Muscle layer of colon (tissue), 2 donors: ENCODE measurements around the gene TMEM272.

ENCODE experiments used
- H3K27ac ChIP-seq: one replicate; pipeline ENCODE4 v1.7.0; 2013; ENCODE audit warnings: low read depth, mild to moderate bottlenecking, low read length, moderate library complexity
- H3K27me3 ChIP-seq, 2 donors: one replicate each; pipeline ENCODE4 v1.7.0; 2013; ENCODE audit warnings: low read length in 2 of 2, mild to moderate bottlenecking in 2 of 2; ENCODE audit not compliant: insufficient read depth in 2 of 2, control insufficient read depth in 1 of 2
- H3K36me3 ChIP-seq: one replicate; pipeline ENCODE4 v1.7.0; 2013; ENCODE audit warnings: mild to moderate bottlenecking, low read length; ENCODE audit not compliant: insufficient read depth
- H3K4me1 ChIP-seq: one replicate; pipeline ENCODE4 v1.7.0; 2013; ENCODE audit warnings: mild to moderate bottlenecking, low read length; ENCODE audit not compliant: insufficient read depth
- H3K4me3 ChIP-seq, 2 donors: one replicate each; pipeline ENCODE4 v1.7.0; 2013; ENCODE audit warnings: low read length in 2 of 2, low read depth in 1 of 2, mild to moderate bottlenecking in 1 of 2, moderate library complexity in 1 of 2
- H3K9ac ChIP-seq: one replicate; pipeline ENCODE4 v1.7.0; 2013; ENCODE audit warnings: low read length
- H3K9me3 ChIP-seq: one replicate; pipeline ENCODE4 v1.7.0; 2013; ENCODE audit warnings: mild to moderate bottlenecking, low read length
- donor health status: abdominal sarcoma.
- donor health status: Adenocarcinoma of cecum.

Gene TMEM272

GRCh38 chr13:51849145-51850101, 4.4 kb upstream of the TMEM272 start:
- Histone ChIP-seq H3K27me3 (no peaks in the 10 kb centered on the region), H3K4me3 (no peak overlapping the region), H3K4me1 (no peaks in the 10 kb centered on the region), H3K9ac (no peak overlapping the region), H3K9me3 (no peaks in the 10 kb centered on the region), H3K27ac (no peak overlapping the region), H3K36me3 (no peaks in the 10 kb centered on the region)

- Histone ChIP-seq H3K27me3 (no peaks in the 10 kb centered on the region), H3K9me3 (no peaks in the 10 kb centered on the region), H3K9ac (no peak overlapping the region), H3K36me3 (no peaks in the 10 kb centered on the region), H3K27ac (no peak overlapping the region), H3K4me1 (no peaks in the 10 kb centered on the region), H3K4me3 (no peak overlapping the region)
Measured at GRCh38 chr13:51848674-51849073, 3.7 kb upstream of the TMEM272 start.

GRCh38 chr13:51846756-51847155, 1.8 kb upstream of the TMEM272 start:
- Histone ChIP-seq H3K9ac (no peak overlapping the region), H3K4me1 (no peaks in the 10 kb centered on the region), H3K36me3 (no peaks in the 10 kb centered on the region), H3K27me3 (no peaks in the 10 kb centered on the region), H3K4me3 (no peak overlapping the region), H3K27ac (no peak overlapping the region), H3K9me3 (no peaks in the 10 kb centered on the region)

- no peaks in the 10 kb centered on the region for H3K9me3 ChIP-seq
- no peaks in the 10 kb centered on the region for H3K27me3 ChIP-seq
- H3K36me3 ChIP-seq, result no peaks in the 10 kb centered on the region
- H3K9ac ChIP-seq, result no peak overlapping the region
- H3K27ac ChIP-seq, result no peak overlapping the region
- no peaks in the 10 kb centered on the region for H3K4me1 ChIP-seq
- peak overlapping the region in 1 of 2 donors; percentile 10 for H3K4me3 ChIP-seq
Measured at GRCh38 chr13:51845574-51846318, 769 bp upstream of the TMEM272 start.

- Histone ChIP-seq H3K36me3 (no peaks in the 10 kb centered on the region), H3K27ac (no peak overlapping the region), H3K9ac (no peak overlapping the region), H3K4me3 (no peak overlapping the region), H3K27me3 (no peaks in the 10 kb centered on the region), H3K4me1 (no peaks in the 10 kb centered on the region), H3K9me3 (no peaks in the 10 kb centered on the region)
Measured at GRCh38 chr13:51843529-51843928, 1.4 kb downstream of the TMEM272 start.

- Histone ChIP-seq H3K27me3 (no peaks in the 10 kb centered on the region), H3K9me3 (no peaks in the 10 kb centered on the region), H3K36me3 (no peaks in the 10 kb centered on the region), H3K4me1 (no peaks in the 10 kb centered on the region), H3K9ac (no peak overlapping the region), H3K4me3 (no peak overlapping the region), H3K27ac (no peak overlapping the region)
Measured at GRCh38 chr13:51841732-51842131, 3.2 kb downstream of the TMEM272 start.

GRCh38 chr13:51840917-51841316, 4.1 kb downstream of the TMEM272 start:
- Histone ChIP-seq H3K9ac (no peak overlapping the region), H3K36me3 (no peaks in the 10 kb centered on the region), H3K27ac (no peak overlapping the region), H3K9me3 (no peaks in the 10 kb centered on the region), H3K4me3 (no peak overlapping the region), H3K4me1 (no peaks in the 10 kb centered on the region), H3K27me3 (no peaks in the 10 kb centered on the region)

GRCh38 chr13:51839711-51840540, 5.1 kb downstream of the TMEM272 start:
- Histone ChIP-seq H3K4me3 (no peak overlapping the region), H3K4me1 (no peaks in the 10 kb centered on the region), H3K9me3 (no peaks in the 10 kb centered on the region), H3K36me3 (no peaks in the 10 kb centered on the region), H3K27me3 (no peaks in the 10 kb centered on the region), H3K9ac (no peak overlapping the region), H3K27ac (no peak overlapping the region)

- no peak overlapping the region for H3K27ac ChIP-seq
- H3K36me3 ChIP-seq, result no peaks in the 10 kb centered on the region
- no peak overlapping the region for H3K9ac ChIP-seq
- H3K27me3 ChIP-seq, result no peaks in the 10 kb centered on the region
- no peaks in the 10 kb centered on the region for H3K9me3 ChIP-seq
- H3K4me1 ChIP-seq, result no peaks in the 10 kb centered on the region
- no peak overlapping the region for H3K4me3 ChIP-seq
Measured at GRCh38 chr13:51838240-51838846, 6.6 kb downstream of the TMEM272 start.

GRCh38 chr13:51837016-51837415, 8.0 kb downstream of the TMEM272 start:
- Histone ChIP-seq H3K9me3 (no peaks in the 10 kb centered on the region), H3K27ac (no peak overlapping the region), H3K36me3 (no peaks in the 10 kb centered on the region), H3K9ac (no peak overlapping the region), H3K27me3 (no peaks in the 10 kb centered on the region), H3K4me1 (no peaks in the 10 kb centered on the region), H3K4me3 (no peak overlapping the region)
